ENCODE data around the gene ALG2. TPM values are rescaled to one million over a fixed set of nuclear protein-coding genes. Genes with fewer than 3 reads are reported as not detected.

The ALG2 gene
- total RNA-seq, 1 donor from 2014 or later: 25.0 TPM

- H3K27me3 Mint-ChIP-seq (ENCODE audit: insufficient read depth, low read depth): peaks cover 6% of the 10 kb centered on the region
- no peaks in the 10 kb centered on the region for H3K36me3 Mint-ChIP-seq
- no peaks in the 10 kb centered on the region for H4K20me1 ChIP-seq (ENCODE audit: low read depth)
- TF ChIP-seq EZH2phosphoT487 (IDR thresholded peaks at IDR 0.05) (no peak), EZH2 (IDR thresholded peaks at IDR 0.05) (no peak), CTCF (IDR thresholded peaks at IDR 0.05) (no peak)
- H3K79me2 ChIP-seq (ENCODE audit: low read depth): no peaks in the 10 kb centered on the region
- DNase-seq (ENCODE audit: low spot score): no peak
- no peaks in the 10 kb centered on the region for H3K9me3 Mint-ChIP-seq
- no peaks in the 10 kb centered on the region for H3K27me3 ChIP-seq
- H3K27ac ChIP-seq: no peak overlapping the region
- H3K4me2 ChIP-seq: peak overlapping the region; percentile 66
- no peaks in the 10 kb centered on the region for H3K36me3 ChIP-seq
- H3K4me1 Mint-ChIP-seq: peaks cover 56% of the 10 kb centered on the region
- H3K9ac ChIP-seq: no peak overlapping the region
- H3K9me3 ChIP-seq (ENCODE audit: low read depth): no peaks in the 10 kb centered on the region
- H3K4me3 ChIP-seq: no peak overlapping the region
- H2AFZ ChIP-seq (replicated peaks): no peak overlapping the region
- peak overlapping the region; percentile 12 for H3K4me3 Mint-ChIP-seq
- H3K4me1 ChIP-seq: peaks cover 76% of the 10 kb centered on the region
- no peak overlapping the region for H3K27ac Mint-ChIP-seq
- H3F3A ChIP-seq (ENCODE audit: low read depth): peaks cover 53% of the 10 kb centered on the region
These were observed 52.7 kb downstream of the ALG2 start for GRCh38 chr9:99169086-99169485.

GRCh38 chr9:99167694-99168093 lies 54.0 kb downstream of the ALG2 start:
- H3K27ac Mint-ChIP-seq: no peak overlapping the region
- Histone ChIP-seq H3K4me2 (no peak overlapping the region), H3K79me2 (ENCODE audit: low read depth) (no peaks in the 10 kb centered on the region), H3K9me3 (ENCODE audit: low read depth) (no peaks in the 10 kb centered on the region), H3K4me3 (no peak overlapping the region), H3K27me3 (no peaks in the 10 kb centered on the region), H3K9ac (no peak overlapping the region), H3K27ac (no peak overlapping the region), H3K4me1 (peaks cover 66% of the 10 kb centered on the region), H3K36me3 (no peaks in the 10 kb centered on the region), H3F3A (ENCODE audit: low read depth) (peaks cover 39% of the 10 kb centered on the region), H4K20me1 (ENCODE audit: low read depth) (no peaks in the 10 kb centered on the region), H2AFZ (replicated peaks) (no peak overlapping the region)
- TF ChIP-seq EZH2 (IDR thresholded peaks at IDR 0.05) (no peak), EZH2phosphoT487 (IDR thresholded peaks at IDR 0.05) (no peak), CTCF (IDR thresholded peaks at IDR 0.05) (no peak)
- no peak overlapping the region for H3K4me3 Mint-ChIP-seq
- peaks cover 6% of the 10 kb centered on the region for H3K27me3 Mint-ChIP-seq (ENCODE audit: insufficient read depth, low read depth)
- no peak for DNase-seq (ENCODE audit: low spot score)
- H3K9me3 Mint-ChIP-seq: no peaks in the 10 kb centered on the region
- H3K4me1 Mint-ChIP-seq: peaks cover 45% of the 10 kb centered on the region
- H3K36me3 Mint-ChIP-seq: no peaks in the 10 kb centered on the region

GRCh38 chr9:99167119-99167518 lies 54.6 kb downstream of the ALG2 start:
- no peak overlapping the region for H2AFZ ChIP-seq (replicated peaks)
- no peaks in the 10 kb centered on the region for H3K27me3 ChIP-seq
- no peak for DNase-seq (ENCODE audit: low spot score)
- TF ChIP-seq EZH2phosphoT487 (IDR thresholded peaks at IDR 0.05): no peak
- TF ChIP-seq CTCF (IDR thresholded peaks at IDR 0.05): no peak
- no peaks in the 10 kb centered on the region for H3K9me3 Mint-ChIP-seq
- H3K4me2 ChIP-seq: no peak overlapping the region
- no peaks in the 10 kb centered on the region for H4K20me1 ChIP-seq (ENCODE audit: low read depth)
- peaks cover 6% of the 10 kb centered on the region for H3K27me3 Mint-ChIP-seq (ENCODE audit: insufficient read depth, low read depth)
- H3K9ac ChIP-seq: no peak overlapping the region
- H3K4me3 Mint-ChIP-seq: no peak overlapping the region
- no peaks in the 10 kb centered on the region for H3K36me3 ChIP-seq
- no peaks in the 10 kb centered on the region for H3K36me3 Mint-ChIP-seq
- H3K9me3 ChIP-seq (ENCODE audit: low read depth): no peaks in the 10 kb centered on the region
- H3K4me1 Mint-ChIP-seq: peaks cover 41% of the 10 kb centered on the region
- H3K4me3 ChIP-seq: no peak overlapping the region
- H3K4me1 ChIP-seq: peaks cover 60% of the 10 kb centered on the region
- no peak overlapping the region for H3K27ac Mint-ChIP-seq
- H3F3A ChIP-seq (ENCODE audit: low read depth): peaks cover 38% of the 10 kb centered on the region
- H3K27ac ChIP-seq: no peak overlapping the region
- no peaks in the 10 kb centered on the region for H3K79me2 ChIP-seq (ENCODE audit: low read depth)

Small RNAs within 50 kb of the gene (small RNA-seq; reads per million reads assigned to genes)
- gene RN7SL794P: not detected

Other genes starting within 250 kb of the ALG2 start
- 86.8 and 138 TPM in 2 replicates for gene TGFBR1, start 116.8 kb downstream of the ALG2 start, total RNA-seq (ENCODE audit: low replicate concordance)
- 83.7 and 99.2 TPM in 2 replicates for gene SEC61B, start 340 bp upstream of the ALG2 start, total RNA-seq (ENCODE audit: low replicate concordance)